Measurements from ENCODE around the gene PTPRN. TPM values are rescaled to one million over a fixed set of nuclear protein-coding genes. Genes with fewer than 3 reads are reported as not detected.

The PTPRN gene
- total RNA-seq, 1 donor: under 0.01 TPM

DNA sequence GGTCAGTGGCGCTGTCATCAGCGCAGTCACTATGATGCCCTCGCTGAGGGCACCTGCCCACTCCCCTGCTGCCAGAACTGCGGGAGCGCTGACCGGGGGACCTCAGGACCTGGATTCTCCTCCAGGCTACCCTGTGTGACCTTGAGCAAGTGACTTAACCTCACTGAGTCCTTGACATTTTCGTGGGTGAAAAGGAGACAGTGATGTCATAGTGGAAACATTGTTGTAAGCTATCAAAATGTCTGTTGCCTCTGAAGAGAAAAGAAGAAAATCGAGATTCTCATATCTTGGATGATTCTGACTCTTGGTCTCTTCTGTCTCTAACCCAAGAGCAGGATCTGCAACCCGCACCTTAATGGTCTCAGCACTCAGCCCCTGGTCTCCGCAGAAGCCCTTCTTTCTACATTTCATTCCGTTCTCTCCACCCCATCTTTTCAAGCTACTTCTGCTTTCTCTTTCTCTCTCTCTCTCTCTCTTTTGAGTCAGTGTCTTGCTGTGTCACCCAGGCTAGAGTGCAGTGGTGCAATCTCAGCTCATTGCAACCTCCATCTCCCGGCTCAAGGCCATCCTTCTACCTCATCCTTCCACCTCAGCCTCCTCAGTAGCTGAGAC, 54.5 kb downstream of the PTPRN start:
- H4K20me1 ChIP-seq (ENCODE audit: insufficient read depth, low read length): no peaks in the 10 kb centered on the region
- no peaks in the 10 kb centered on the region for H3K27me3 ChIP-seq (ENCODE audit: insufficient read depth, low read length)
- DNase-seq (ENCODE audit: insufficient read length, low spot score, missing footprints): peak; percentile 21
- TF ChIP-seq, protein P1, sequence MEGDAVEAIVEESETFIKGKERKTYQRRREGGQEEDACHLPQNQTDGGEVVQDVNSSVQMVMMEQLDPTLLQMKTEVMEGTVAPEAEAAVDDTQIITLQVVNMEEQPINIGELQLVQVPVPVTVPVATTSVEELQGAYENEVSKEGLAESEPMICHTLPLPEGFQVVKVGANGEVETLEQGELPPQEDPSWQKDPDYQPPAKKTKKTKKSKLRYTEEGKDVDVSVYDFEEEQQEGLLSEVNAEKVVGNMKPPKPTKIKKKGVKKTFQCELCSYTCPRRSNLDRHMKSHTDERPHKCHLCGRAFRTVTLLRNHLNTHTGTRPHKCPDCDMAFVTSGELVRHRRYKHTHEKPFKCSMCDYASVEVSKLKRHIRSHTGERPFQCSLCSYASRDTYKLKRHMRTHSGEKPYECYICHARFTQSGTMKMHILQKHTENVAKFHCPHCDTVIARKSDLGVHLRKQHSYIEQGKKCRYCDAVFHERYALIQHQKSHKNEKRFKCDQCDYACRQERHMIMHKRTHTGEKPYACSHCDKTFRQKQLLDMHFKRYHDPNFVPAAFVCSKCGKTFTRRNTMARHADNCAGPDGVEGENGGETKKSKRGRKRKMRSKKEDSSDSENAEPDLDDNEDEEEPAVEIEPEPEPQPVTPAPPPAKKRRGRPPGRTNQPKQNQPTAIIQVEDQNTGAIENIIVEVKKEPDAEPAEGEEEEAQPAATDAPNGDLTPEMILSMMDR (IDR thresholded peaks at IDR 0.05; ENCODE audit: extremely low read depth, low read depth, low read length): no peak
- peak overlapping the region; percentile 80 for H3K4me3 ChIP-seq (ENCODE audit: insufficient read depth, low read length)
- H3K9me3 ChIP-seq (ENCODE audit: low read depth, low read length): no peaks in the 10 kb centered on the region
- peak overlapping the region; percentile 89 for H2AFZ ChIP-seq (ENCODE audit: low read length)
- H3K79me2 ChIP-seq (ENCODE audit: insufficient read depth, low read length): no peaks in the 10 kb centered on the region
- H3K36me3 ChIP-seq (ENCODE audit: insufficient read depth, low read length): peaks cover 7% of the 10 kb centered on the region
- H3K4me2 ChIP-seq (ENCODE audit: insufficient read depth, low read length): peak overlapping the region; percentile 93
- peaks cover 49% of the 10 kb centered on the region for H3K4me1 ChIP-seq (ENCODE audit: insufficient read depth, low read length)
- peak overlapping the region; percentile 33 for H3K27ac ChIP-seq (ENCODE audit: low read depth, low read length)

DNA sequence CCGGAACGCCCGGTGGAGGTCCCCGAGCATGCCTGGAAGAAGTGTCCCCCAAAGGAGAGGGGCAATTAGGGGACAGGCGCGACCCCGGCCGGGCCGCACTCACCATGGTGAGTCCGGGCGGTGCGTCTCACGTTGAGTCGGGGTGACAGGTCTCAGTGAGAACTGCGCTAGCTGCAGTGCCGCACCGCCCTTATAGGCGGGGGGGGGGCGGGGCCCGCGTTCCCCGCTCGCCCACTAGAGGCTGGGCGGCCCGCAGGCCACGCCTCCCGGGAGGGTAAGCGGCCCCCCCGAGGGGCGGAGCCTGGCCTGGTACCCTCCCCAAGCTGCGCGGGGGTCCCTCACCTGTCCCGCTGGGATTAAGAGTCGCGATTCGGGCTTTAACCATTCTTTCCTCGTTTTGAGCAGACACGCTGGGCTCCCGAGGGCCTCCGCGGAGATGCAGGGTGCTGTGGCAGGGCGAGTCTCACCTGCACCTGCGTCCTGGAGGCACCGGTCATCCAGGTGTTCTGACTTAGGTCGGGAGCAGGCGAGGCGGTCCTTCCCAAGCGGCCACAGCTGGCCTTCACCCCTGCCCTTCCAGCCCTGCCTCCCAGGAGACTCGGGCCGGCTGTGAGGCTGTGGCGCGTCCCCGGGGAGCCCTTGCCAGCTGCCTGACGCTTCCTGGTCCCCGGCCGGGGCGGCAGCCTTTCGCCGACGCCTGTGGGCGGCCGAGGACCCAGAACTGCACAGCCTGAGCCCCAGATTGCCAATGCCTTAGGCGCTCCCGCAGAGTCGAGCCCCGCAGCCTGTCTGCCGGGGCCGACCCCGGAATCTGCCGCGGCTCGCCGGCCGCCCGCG, 55.2 kb downstream of the PTPRN start, which contains the start of gene TUBA4A:
Gene TUBA4A (minus strand): TSS at position 166 of the 837 bp plus-strand sequence. CDS start 60 bp downstream, at position 106.
- H3K27ac ChIP-seq (ENCODE audit: low read depth, low read length): peak within 1 kb of the TSS; percentile 52
- H3K79me2 ChIP-seq (ENCODE audit: insufficient read depth, low read length): no peaks in the 10 kb centered on the region
- H2AFZ ChIP-seq (ENCODE audit: low read length): peak within 1 kb of the TSS; percentile 89
- H3K4me2 ChIP-seq (ENCODE audit: insufficient read depth, low read length): peak within 1 kb of the TSS; percentile 93
- peaks cover 56% of the 10 kb centered on the region for H3K4me1 ChIP-seq (ENCODE audit: insufficient read depth, low read length)
- peaks cover 7% of the 10 kb centered on the region for H3K36me3 ChIP-seq (ENCODE audit: insufficient read depth, low read length)
- DNase-seq (ENCODE audit: insufficient read length, low spot score, missing footprints): peak; percentile 97
- H3K9me3 ChIP-seq (ENCODE audit: low read depth, low read length): no peaks in the 10 kb centered on the region
- no peaks in the 10 kb centered on the region for H3K27me3 ChIP-seq (ENCODE audit: insufficient read depth, low read length)
- H3K4me3 ChIP-seq (ENCODE audit: insufficient read depth, low read length): peak within 1 kb of the TSS; percentile 80
- TF ChIP-seq, protein P1 (IDR thresholded peaks at IDR 0.05; ENCODE audit: extremely low read depth, low read depth, low read length): no peak
- no peaks in the 10 kb centered on the region for H4K20me1 ChIP-seq (ENCODE audit: insufficient read depth, low read length)

DNA sequence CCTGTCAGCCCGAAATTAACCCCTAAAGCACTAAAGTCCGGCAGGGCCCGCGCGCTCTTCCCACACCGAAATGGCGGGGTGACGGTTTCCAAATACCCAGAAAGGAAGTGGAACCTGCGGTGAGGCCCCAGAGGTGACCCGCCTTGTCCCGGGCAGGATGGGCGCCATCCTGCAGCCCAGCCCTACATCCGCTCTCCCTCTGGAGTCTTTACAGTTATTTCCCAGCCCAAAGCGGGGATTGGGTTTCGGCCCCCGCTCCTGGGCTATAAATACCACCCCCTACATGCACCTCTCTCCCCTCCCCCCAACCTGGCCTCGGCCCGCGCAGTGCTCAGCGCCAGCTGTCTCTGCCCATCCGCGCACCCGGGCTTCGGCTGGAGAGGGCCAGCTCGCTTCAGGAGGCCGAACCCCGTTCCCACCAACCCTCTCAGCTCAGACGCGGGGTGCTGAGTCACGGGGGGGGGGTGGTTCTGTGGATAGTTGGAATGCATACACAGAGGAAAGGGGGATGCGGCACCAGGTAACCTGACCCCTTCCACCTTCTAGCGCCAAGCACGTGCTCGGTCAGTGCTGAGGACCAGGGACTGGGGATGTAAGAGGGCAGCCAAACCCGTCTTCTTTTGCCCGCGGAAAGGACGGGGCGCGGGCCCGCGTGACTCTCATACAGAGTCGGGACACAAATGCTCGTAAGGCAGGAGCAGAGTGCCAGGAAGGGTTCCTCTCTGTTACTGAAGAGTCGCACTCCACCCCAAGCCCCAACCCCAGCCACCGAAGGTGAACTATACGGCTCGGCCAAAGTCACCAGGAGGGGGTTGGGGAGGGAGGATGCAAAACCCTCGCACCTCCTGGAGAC, 56.1 kb downstream of the PTPRN start, which contains the start of gene TUBA4B:
Gene TUBA4B (plus strand): TSS at position 344 of the 853 bp plus-strand sequence. CDS start 165 bp downstream, at position 509.
- H3K79me2 ChIP-seq (ENCODE audit: insufficient read depth, low read length): no peaks in the 10 kb centered on the region
- H4K20me1 ChIP-seq (ENCODE audit: insufficient read depth, low read length): no peaks in the 10 kb centered on the region
- H3K36me3 ChIP-seq (ENCODE audit: insufficient read depth, low read length): peaks cover 10% of the 10 kb centered on the region
- H3K9me3 ChIP-seq (ENCODE audit: low read depth, low read length): no peaks in the 10 kb centered on the region
- peak within 1 kb of the TSS; percentile 52 for H3K27ac ChIP-seq (ENCODE audit: low read depth, low read length)
- H3K4me3 ChIP-seq (ENCODE audit: insufficient read depth, low read length): peak within 1 kb of the TSS; percentile 80
- peaks cover 60% of the 10 kb centered on the region for H3K4me1 ChIP-seq (ENCODE audit: insufficient read depth, low read length)
- H3K27me3 ChIP-seq (ENCODE audit: insufficient read depth, low read length): no peaks in the 10 kb centered on the region
- H3K4me2 ChIP-seq (ENCODE audit: insufficient read depth, low read length): peak within 1 kb of the TSS; percentile 93
- peak; percentile 91 for DNase-seq (ENCODE audit: insufficient read length, low spot score, missing footprints)
- TF ChIP-seq, protein P1 (IDR thresholded peaks at IDR 0.05; ENCODE audit: extremely low read depth, low read depth, low read length): no peak
- H2AFZ ChIP-seq (ENCODE audit: low read length): peak within 1 kb of the TSS; percentile 89

Data from osteoblast (primary cell).